GM18526 (cell line): ENCODE results near the gene HSPA4L.

Experiments
- POLR2A ChIP-seq: IDR thresholded peaks from 3 replicates; pipeline ENCODE4 v1.6.1; 2011; ENCODE audit not compliant: insufficient read length; ENCODE audit errors: extremely low read depth

Gene HSPA4L

GRCh38 chr4:127777487-127777886, 4.6 kb upstream of the HSPA4L start:
- TF ChIP-seq POLR2A: no peak

GRCh38 chr4:127778102-127778501, 4.0 kb upstream of the HSPA4L start:
- no peak for TF ChIP-seq POLR2A

GRCh38 chr4:127780598-127780997, 1.5 kb upstream of the HSPA4L start:
- no peak for TF ChIP-seq POLR2A

DNA sequence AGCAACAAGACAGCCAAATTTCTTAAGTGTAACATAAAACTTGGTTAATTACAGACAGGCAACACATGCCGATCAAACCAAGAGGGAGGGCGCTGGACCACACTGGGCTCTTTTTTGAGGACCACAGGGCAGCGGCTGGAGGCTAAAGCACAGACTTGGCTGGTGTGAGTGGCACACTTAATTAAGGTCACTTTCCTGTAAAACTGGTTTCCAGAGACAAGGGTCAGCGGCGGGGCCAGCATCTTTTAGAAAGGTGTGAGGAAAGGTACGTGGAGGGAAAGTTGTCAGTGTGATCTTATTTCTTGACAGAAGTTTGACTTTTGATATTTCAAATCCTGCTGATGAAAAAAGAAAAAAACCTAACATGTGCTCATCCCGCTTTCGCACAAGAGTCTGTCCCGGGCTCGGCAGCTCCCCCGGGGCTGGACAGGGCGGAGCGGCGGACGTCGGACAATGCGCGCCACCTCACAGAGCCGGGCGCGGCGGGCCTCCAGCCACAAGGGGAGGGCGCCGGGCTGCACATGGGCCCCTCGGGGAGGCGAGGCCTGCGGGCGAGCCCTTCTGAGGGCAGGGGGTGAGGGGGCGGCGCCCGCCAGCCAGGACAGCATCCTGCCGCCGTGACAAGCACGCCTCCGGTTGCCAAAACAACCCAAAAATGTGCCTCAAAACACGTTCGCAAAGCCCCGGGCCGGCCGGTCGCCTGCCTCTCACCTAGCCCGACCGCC, 660 bp upstream of the HSPA4L start:
- no peak for TF ChIP-seq POLR2A

DNA sequence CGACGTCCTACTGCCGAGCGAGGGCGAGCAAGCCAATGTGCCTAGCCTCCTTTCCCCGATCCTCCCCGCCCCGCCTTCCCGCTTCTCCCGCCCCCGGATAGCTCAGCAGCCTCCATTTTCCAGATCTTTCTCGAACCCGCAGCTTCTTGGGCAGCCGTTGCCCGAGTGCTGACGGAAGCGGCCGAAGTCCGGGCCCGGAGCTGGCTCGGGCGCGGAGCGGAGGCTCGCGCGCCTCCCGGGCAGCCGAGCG, 172 bp upstream of the HSPA4L start:
- TF ChIP-seq POLR2A: no peak

GRCh38 chr4:127783026-127783769, 1.1 kb downstream of the HSPA4L start:
- no peak for TF ChIP-seq POLR2A

GRCh38 chr4:127783955-127784770, 2.0 kb downstream of the HSPA4L start:
- TF ChIP-seq POLR2A: no peak

DNA sequence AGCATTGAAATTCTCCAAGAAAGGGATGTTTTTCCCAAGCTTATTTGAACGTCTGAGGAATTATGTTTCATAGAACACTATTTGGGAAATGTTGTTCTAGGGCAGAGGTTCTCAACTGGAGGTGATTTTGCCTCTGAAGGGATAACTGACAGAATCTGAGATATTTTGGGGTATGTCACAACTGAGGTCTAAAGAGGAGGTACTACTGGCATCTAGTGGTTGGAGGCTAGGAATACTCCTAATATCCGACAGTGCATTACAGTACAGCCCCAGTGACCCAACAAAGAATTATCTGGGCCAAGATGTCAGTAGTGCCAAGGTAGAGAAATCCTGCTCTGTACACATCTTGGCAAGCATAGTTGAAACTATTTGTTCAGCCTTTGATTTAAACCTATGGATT, 6.4 kb downstream of the HSPA4L start:
- TF ChIP-seq POLR2A: no peak

- no peak for TF ChIP-seq POLR2A
Measured at GRCh38 chr4:127791391-127791790, 9.3 kb downstream of the HSPA4L start.

DNA sequence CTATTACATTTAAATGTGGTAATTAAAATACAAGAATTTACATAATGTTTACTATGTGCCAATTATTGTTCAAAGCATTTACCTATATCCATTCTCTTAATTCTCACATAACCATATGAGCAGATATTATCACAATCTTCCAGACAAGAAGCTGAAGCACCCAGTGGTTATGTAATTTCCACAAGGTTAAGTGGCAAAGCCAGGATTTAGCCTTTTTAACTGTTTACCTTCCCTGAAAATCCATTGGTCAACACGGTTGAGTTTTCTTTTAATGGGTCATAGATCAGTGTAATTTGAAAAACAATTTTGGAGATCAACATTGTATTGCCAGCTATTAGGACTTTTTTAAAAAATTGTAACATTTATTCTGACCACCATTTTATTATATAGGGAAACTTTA, 11.4 kb downstream of the HSPA4L start:
- TF ChIP-seq POLR2A: no peak

GRCh38 chr4:127799711-127800110, 17.6 kb downstream of the HSPA4L start:
- no peak for TF ChIP-seq POLR2A

- TF ChIP-seq POLR2A: no peak
Measured at GRCh38 chr4:127809173-127809800, 27.2 kb downstream of the HSPA4L start.

- TF ChIP-seq POLR2A: no peak
Measured at GRCh38 chr4:127810551-127810950, 28.4 kb downstream of the HSPA4L start.

- TF ChIP-seq POLR2A: no peak
Measured at GRCh38 chr4:127822430-127822829, 40.3 kb downstream of the HSPA4L start.

- no peak for TF ChIP-seq POLR2A
Measured at GRCh38 chr4:127828121-127828520, 46.0 kb downstream of the HSPA4L start.

- TF ChIP-seq POLR2A: no peak
Measured at GRCh38 chr4:127829014-127829413, 46.9 kb downstream of the HSPA4L start.
